K562 (cell line): ENCODE data around the gene SRRM4. TPM values are rescaled to one million over a fixed set of nuclear protein-coding genes. Genes with fewer than 3 reads are reported as not detected.

ENCODE experiments used
- ATAC-seq: fragments of 200-7000 bp; cut with Tn5 transposase; 3 replicates; pipeline ENCODE4 v1.9.1; 2020; ENCODE audit warnings: moderate library complexity
- BruUV-seq: library from RNA; stranded (reverse); fragments of 400-500 nt; replicated peaks from 2 replicates; lab custom pipeline; 2021; lab: Mats Ljungman, UMichigan
- CTCF ChIA-PET: fragments of 300-600 bp; formaldehyde crosslinking; extraction: SDS; loops from one replicate; lab custom pipeline; 2021; ENCODE audit warnings: low intra/inter-chr PET ratio; lab: Yijun Ruan, JAX
- POLR2A ChIA-PET: fragments of 300-600, 350-650 bp; sonication (Branson Sonifier 250); formaldehyde crosslinking; extraction: SDS; loops from one replicate; lab custom pipeline; 2021; ENCODE audit warnings: antibody characterized with exemption, inconsistent platforms; lab: Yijun Ruan, JAX
- DNase-seq, 4 experiments: peaks; one replicate each; pipeline versions ENCODE4 v3.0.0 to v3.0.0-alpha.2; 2011 to 2018; ENCODE audit warnings: low spot score in 3 of 4, mixed read lengths in 3 of 4; ENCODE audit errors: extremely low read depth in 1 of 4
- FAIRE-seq: peaks from 2 replicates; lab custom pipeline; 2011; peaks lifted over from hg19 to GRCh38; lab: Jason Lieb, UNC
- H2AFZ ChIP-seq: 2 replicates; pipeline ENCODE4 v1.6.0; 2011; ENCODE audit warnings: low read depth, low read length, control low read depth, inconsistent platforms
- H3K27ac ChIP-seq: fragments of 200-600 bp; 3 replicates; pipeline ENCODE4 v1.8.0; 2011; ENCODE audit warnings: low read depth, mild to moderate bottlenecking, control low read depth, inconsistent platforms, low read length, moderate library complexity, mixed read lengths; ENCODE audit errors: extremely low read depth
- H3K27me3 ChIP-seq, 2 experiments: fragments of 300-600 bp in 1 of 2; 2 replicates in 1 of 2; 3 replicates in 1 of 2; pipeline versions ENCODE4 v1.6.0 to v1.8.0; 2011; ENCODE audit warnings: inconsistent platforms in 2 of 2, low read length in 2 of 2, mild to moderate bottlenecking in 1 of 2, mixed read lengths in 1 of 2, moderate library complexity in 1 of 2; ENCODE audit not compliant: control insufficient read depth in 2 of 2, insufficient read depth in 2 of 2
- H3K36me3 ChIP-seq: fragments of 300-600 bp; 3 replicates; pipeline ENCODE4 v1.8.0; 2011; ENCODE audit warnings: mild to moderate bottlenecking, low read length, inconsistent platforms; ENCODE audit not compliant: control insufficient read depth, insufficient read depth
- H3K4me1 ChIP-seq, 2 experiments: fragments of 200-600 bp in 1 of 2; replicated peaks in 1 of 2; 2 replicates in 1 of 2; 3 replicates in 1 of 2; pipeline versions ENCODE4 v1.5.1 to v1.8.0; 2011; ENCODE audit warnings: inconsistent platforms in 2 of 2, low read length in 2 of 2, mild to moderate bottlenecking in 1 of 2, mixed read lengths in 1 of 2, moderate library complexity in 1 of 2; ENCODE audit not compliant: control insufficient read depth in 2 of 2, insufficient read depth in 2 of 2
- H3K4me2 ChIP-seq: 2 replicates; pipeline ENCODE4 v1.6.1; 2011; ENCODE audit warnings: low read length, control low read depth, inconsistent platforms, mixed read lengths; ENCODE audit not compliant: insufficient read depth
- H3K4me3 ChIP-seq: fragments of 200-600 bp; sonication (generic), shearing (Covaris generic); 2 replicates; pipeline ENCODE4 v1.5.1; 2016; ENCODE audit warnings: control low read depth, inconsistent platforms
- H3K79me2 ChIP-seq: fragments of 200-600 bp; 3 replicates; pipeline ENCODE4 v1.8.0; 2011; ENCODE audit warnings: low read length, inconsistent platforms; ENCODE audit not compliant: control insufficient read depth, insufficient read depth
- H3K9ac ChIP-seq, 2 experiments: 2 replicates each; pipeline versions ENCODE4 v1.6.0 to v1.6.1; 2011; ENCODE audit warnings: low read depth in 2 of 2, low read length in 2 of 2, control low read depth in 1 of 2, inconsistent platforms in 1 of 2, mild to moderate bottlenecking in 1 of 2, mixed read lengths in 1 of 2; ENCODE audit not compliant: insufficient read depth in 1 of 2
- H3K9me1 ChIP-seq: one replicate; pipeline ENCODE4 v1.6.0; 2011; ENCODE audit warnings: inconsistent platforms, mild to moderate bottlenecking, low read length, moderate library complexity; ENCODE audit not compliant: control insufficient read depth, insufficient read depth
- H3K9me3 ChIP-seq: replicated peaks from 2 replicates; pipeline ENCODE4 v1.5.1; 2011; ENCODE audit warnings: low read depth, low read length, inconsistent platforms; ENCODE audit not compliant: control insufficient read depth, insufficient read depth
- H4K20me1 ChIP-seq: replicated peaks from 2 replicates; pipeline ENCODE4 v1.6.1; 2011; ENCODE audit warnings: low read length, inconsistent platforms, mixed read lengths; ENCODE audit not compliant: control insufficient read depth, insufficient read depth
- CEBPG ChIP-seq, 3 experiments: fragments of 200-800 bp in 1 of 3; sonication (Bioruptor generic) in 1 of 3; sonication (generic) in 1 of 3; formaldehyde crosslinking in 1 of 3; IDR thresholded peaks in 2 of 3; conservative IDR thresholded peaks in 1 of 3; 2 replicates each; pipeline versions ENCODE4 v1.6.1 to v1.8.0; 2016 to 2022; ENCODE audit warnings: missing compliant biosample characterization in 2 of 3, missing genetic modification characterization in 2 of 3, mild to moderate bottlenecking in 1 of 3, missing genetic modification reagents in 1 of 3
- GTF3C2 ChIP-seq: IDR thresholded peaks from 3 replicates; pipeline ENCODE4 v1.6.1; 2011; ENCODE audit warnings: borderline replicate concordance, mild to moderate bottlenecking, moderate library complexity; ENCODE audit not compliant: insufficient read length; ENCODE audit errors: extremely low read depth
- NFRKB ChIP-seq: fragments of 450-650 bp; IDR thresholded peaks from 2 replicates; pipeline ENCODE4 v1.6.1; 2016; ENCODE audit warnings: low read depth
- U2AF1 ChIP-seq: fragments of 200-400 bp; formaldehyde crosslinking; optimal IDR thresholded peaks from 2 replicates; pipeline ENCODE3; 2017; ENCODE audit warnings: mild to moderate bottlenecking, low read depth, low read length, moderate library complexity
- ZNF445 ChIP-seq: fragments of 250-450 bp; sonication (Bioruptor Pico); IDR thresholded peaks from 2 replicates; pipeline ENCODE4 v1.4.0; 2020; ENCODE audit warnings: low read depth, mild to moderate bottlenecking, moderate library complexity
- ZNF740 ChIP-seq, 3 experiments: fragments of 200-800 bp in 1 of 3; sonication (Bioruptor generic) in 1 of 3; sonication (generic) in 1 of 3; formaldehyde crosslinking in 1 of 3; IDR thresholded peaks; 2 replicates each; pipeline versions ENCODE4 v1.6.1 to v1.8.0; 2016 to 2022; ENCODE audit warnings: mild to moderate bottlenecking in 2 of 3, missing compliant biosample characterization in 2 of 3, missing genetic modification characterization in 2 of 3, missing genetic modification reagents in 1 of 3
- WGBS: fragments of 100-300 bp; shearing (Covaris generic); methylation state at CpG from one replicate; pipeline ENCODE4 v1.1.6; 2016; ENCODE audit warnings: low coverage, mixed read lengths; ENCODE audit not compliant: insufficient coverage; ENCODE audit errors: missing lambda C conversion rate; 5-methylcytosine and 5-hydroxymethylcytosine counted together
- in situ Hi-C: fragments of 300-500 bp; cut with MboI; formaldehyde crosslinking; loops from 4 replicates; pipeline ENCODE4 v1.15.0; 2018; ENCODE audit warnings: inconsistent platforms, mixed read lengths
- intact Hi-C: fragments of 100-400 bp; cut with micrococcal nuclease; formaldehyde crosslinking; loops from 2 replicates; pipeline ENCODE4 v1.14.2; 2022
- polyA plus RNA-seq, 8 experiments: library from polyadenylated mRNA; depleted of rRNA in 4 of 8; stranded (reverse) in 5 of 8; unstranded in 3 of 8; fragments of >200 nt; fragmentation: Nextera tagmentation in 2 of 8; fragmentation: Illumina TruSeq in 1 of 8; extraction: Ambion mirVana in 2 of 8; extraction: Trizol in 1 of 8; gene quantifications; 2 replicates each; pipeline versions ENCODE4 v1.2.1 to v1.2.3, GENCODE V29; 2011 to 2014; ENCODE audit warnings: inconsistent platforms in 1 of 8, missing spikeins in 1 of 8
- total RNA-seq, 7 experiments: library from RNA; depleted of rRNA in 6 of 7; stranded (reverse); fragments of >200 nt in 6 of 7; fragmentation: Illumina TruSeq in 2 of 7; extraction: Trizol in 2 of 7; gene quantifications; 2 replicates each; pipeline versions ENCODE4 v1.2.1 to v1.2.3, GENCODE V29; 2011 to 2021; ENCODE audit warnings: low replicate concordance in 1 of 7

The SRRM4 gene
- total and polyA plus RNA-seq, 9 of the 15 experiments (the other 6 are each of a cell fraction or from before 2014, with no cell fraction given), result not detected

- H3K4me1 ChIP-seq, result no peaks in the 10 kb centered on the region
- H3K4me2 ChIP-seq, result no peak overlapping the region
- H3K4me3 ChIP-seq, result no peak overlapping the region
- ATAC-seq (no peak), DNase-seq (no peak), FAIRE-seq (no peak)
- H4K20me1 ChIP-seq, result no peaks in the 10 kb centered on the region
- H3K9ac ChIP-seq, result no peak overlapping the region
- no peak overlapping the region for H2AFZ ChIP-seq
- intact Hi-C loops (no loop called here), in situ Hi-C loops (no loop called here)
- no peaks in the 10 kb centered on the region for H3K9me1 ChIP-seq
- H3K36me3 ChIP-seq, result no peaks in the 10 kb centered on the region
- peaks cover 4 to 10% of the 10 kb centered on the region in 2 experiments; a peak in 4 of 5 replicates for H3K27me3 ChIP-seq
- BruUV-seq, result no TSS peak
- H3K27ac ChIP-seq, result no peak overlapping the region
- H3K9me3 ChIP-seq, result no peaks in the 10 kb centered on the region
- ChIA-PET POLR2A (interaction anchor here (0.7 kb wide), 1 partner anchor 16 kb away, joined by 3 read pairs; no protein-coding TSS in a partner anchor), CTCF (no interaction called here)
- TF ChIP-seq U2AF1 (no peak), GTF3C2 (no peak), ZNF740 (CRISPR knock-in tag; IDR thresholded peaks at IDR 0.05) (no peak), ZNF740 (tag; IDR thresholded peaks at IDR 0.05) (no peak), NFRKB (no peak), CEBPG (CRISPR knock-in tag; IDR thresholded peaks at IDR 0.05) (no peak), CEBPG (tag; conservative IDR thresholded peaks at IDR 0.05 in 1 of 2, IDR thresholded peaks at IDR 0.05 in 1 of 2) (no peak), ZNF445 (CRISPR knock-in tag) (no peak)
- 0% methylated on average over 2 of the region's 2 CpGs for WGBS
- no peaks in the 10 kb centered on the region for H3K79me2 ChIP-seq
Measured at GRCh38 chr12:119139448-119139847, 158.1 kb downstream of the SRRM4 start.
